Stimulated activated CD4-positive, alpha-beta T cell treated with anti-CD3 and anti-CD28 coated beads, Interleukin-15, amount 100 ng/mL, for 24 hours (primary cell): ENCODE data around the gene PLEKHA1.
A peak's percentile ranks its signal among the peaks of the same experiment; 100 is the strongest.

Experiments used
- DNase-seq: peaks from one replicate; pipeline ENCODE4 v3.0.0-alpha.2; 2020

Gene PLEKHA1

DNA sequence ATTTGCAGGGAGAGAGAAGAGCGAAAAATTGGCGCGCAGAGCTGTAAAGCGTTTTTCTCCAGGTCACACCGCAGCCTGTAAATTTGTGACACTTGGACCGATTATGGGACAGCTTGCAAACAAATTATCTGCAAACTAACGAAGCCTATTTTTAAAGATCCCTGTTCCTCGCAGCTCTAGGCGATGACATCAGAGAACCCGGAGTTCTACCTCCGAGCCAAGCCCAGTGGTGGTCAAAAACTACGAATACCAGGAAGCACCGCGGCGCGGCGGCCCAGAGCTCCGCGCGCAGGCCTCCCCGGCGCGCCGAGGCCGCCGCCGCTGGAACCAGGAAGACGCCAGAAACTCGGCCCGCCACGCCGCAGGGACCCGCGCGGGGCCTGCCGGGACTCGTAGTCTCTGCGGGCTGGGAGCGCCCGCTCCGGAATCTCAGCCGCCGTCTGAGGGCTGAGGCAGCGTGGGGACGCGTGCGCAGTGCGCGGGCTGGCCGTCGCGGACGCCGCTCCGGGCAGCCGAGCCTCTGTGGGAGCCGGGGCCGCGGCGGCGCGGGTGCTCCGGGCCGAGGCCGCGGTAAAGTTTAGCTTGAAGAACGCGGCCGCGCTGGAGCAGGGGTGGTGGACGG lies at the start of gene PLEKHA1:
Gene PLEKHA1 (plus strand): TSS at position 472 of the 622 bp plus-strand sequence. CDS start 18,493 bp downstream, outside the sequence.
- DNase-seq, result peak; percentile 94

DNA sequence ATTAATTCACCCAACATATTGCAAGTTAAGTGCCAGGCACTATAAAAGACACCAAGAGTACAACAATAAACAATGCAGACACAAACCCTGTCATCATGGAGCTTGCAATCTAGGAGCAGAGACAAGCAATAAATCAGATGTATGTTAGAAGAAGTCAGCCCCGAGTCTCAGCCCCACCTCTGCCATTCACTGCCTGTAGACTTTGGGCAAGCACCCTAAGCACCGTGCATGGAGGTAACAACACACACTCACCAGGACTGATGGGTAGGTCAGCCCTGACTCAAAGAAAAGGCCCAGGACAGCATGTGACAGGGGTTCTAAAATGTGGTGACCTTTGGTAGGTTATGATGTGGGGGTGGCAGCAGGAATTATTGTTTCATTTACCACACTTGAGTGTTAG lies 49.3 kb upstream of the PLEKHA1 start:
- no peak for DNase-seq

DNA sequence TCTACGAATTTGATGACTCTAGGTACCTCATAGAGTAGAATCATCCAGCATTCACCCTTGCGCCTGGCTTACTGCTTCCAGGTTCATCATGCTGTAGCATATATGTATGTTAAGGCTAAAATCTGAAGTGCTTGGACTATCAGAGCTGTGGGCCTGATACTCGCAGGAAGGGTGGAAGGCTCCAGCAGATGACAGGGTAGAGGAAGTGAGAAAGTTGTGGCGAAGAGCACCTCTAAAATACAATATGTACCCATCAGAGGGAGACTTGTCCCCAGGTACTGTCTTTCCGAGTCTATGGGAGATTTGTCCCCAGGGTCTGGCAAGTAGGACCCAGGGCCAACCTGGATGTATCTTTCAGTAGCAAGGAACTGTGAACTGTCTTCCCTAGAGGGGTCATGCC lies 48.1 kb upstream of the PLEKHA1 start:
- no peak for DNase-seq

DNA sequence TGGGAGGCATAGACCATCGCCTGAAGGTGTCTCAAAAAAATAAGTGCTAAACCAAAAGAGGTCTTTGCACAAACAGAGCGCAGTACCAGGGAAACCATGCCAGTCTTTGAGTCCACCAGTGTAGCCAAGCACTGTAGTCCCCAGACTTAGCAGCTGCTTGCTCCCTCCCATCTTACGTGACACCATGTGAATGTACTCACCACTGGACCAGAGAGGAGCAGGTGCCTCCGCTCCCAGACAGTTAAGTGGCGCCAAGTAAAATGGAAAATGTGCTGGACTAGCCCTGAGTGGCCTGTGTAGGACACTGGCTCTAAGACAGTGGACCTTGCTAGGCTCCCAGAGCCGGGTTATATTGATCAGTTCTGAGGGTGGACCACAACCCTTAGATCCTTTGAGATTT lies 47.7 kb upstream of the PLEKHA1 start:
- no peak for DNase-seq

DNA sequence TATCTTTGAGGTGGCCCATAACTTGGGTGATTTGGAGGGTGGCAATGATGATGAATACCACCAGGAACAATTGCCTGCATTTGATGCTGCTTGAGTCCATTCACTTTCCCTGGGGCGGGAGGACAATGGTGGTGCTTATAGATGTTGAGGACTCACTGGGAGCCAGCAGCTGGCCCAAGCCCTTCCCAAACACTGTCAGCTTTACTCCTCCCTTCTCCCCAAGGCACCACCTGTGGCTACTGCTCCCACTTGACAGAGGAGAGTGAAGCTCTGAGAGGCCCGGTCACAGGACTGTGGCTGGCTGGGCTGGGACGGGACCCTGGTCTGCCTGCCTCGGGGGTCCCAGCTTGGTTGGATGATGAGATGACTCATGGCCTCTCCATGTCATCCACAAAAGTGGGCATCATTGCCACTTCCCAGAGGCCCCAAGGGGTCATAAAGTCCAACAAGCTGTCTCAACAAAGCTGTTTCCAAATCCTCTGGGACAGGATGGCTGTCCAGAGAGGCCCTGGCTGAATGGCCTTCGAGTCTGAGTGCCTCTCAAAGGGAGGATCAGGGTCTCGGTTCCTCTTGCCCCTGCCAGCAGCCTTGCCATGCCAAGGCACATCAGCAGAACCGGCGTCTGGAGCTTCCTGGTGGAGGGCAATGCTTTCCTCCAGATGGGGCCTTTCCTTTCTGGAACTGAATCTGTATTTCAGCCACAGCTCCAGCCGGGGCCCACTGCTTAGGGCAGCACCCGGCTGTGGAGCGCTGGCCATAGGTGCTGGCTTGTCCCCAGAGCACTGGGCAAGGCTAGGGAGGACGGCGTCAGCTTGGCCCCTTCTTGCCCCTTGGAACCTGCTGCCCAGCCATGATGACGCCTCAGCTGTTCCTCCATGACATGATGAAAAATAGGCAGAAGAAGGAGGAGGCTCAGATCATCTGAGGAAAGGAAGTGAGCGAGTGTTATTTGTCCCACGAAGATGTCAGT lies 47.0 kb upstream of the PLEKHA1 start:
- no peak for DNase-seq

DNA sequence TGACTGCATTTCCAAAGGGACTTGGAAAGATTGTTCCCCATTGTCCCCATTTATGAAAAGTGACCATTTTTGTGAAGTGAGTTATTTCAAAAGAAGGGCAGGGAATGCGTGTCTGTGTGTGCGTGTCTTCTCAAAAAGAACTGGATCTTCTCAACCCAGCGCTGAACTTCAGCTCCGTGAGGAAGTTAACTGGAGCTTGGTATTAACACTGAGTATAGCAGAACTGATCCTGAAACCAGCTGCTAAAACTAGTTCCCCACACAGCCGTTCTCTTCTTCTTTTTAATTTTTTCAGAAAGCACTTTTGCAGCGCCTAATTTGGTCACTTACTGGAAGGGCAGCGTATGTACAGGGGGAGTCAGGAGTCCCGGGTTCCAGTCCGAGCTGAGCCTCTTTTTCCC lies 45.8 kb upstream of the PLEKHA1 start:
- DNase-seq, result no peak

DNA sequence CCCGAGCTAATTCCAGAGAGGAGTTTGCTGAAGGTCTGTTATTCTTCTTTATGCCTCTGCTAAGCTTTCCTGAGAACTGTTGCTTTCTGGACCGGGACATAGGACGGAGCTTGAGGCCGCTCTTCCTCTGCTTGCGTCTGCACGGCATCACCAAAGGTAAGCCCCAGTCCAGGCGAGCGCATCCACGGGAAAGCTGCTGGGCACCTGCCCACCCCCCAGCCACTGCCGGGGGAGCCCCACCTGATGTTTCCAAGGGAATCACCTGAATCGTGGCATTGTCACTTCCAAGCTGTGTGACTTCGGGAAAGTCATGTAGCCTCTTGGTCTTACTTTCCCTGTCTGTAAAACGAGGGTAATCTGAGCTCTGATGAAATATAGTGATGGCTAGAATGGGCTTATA lies 45.1 kb upstream of the PLEKHA1 start:
- no peak for DNase-seq

DNA sequence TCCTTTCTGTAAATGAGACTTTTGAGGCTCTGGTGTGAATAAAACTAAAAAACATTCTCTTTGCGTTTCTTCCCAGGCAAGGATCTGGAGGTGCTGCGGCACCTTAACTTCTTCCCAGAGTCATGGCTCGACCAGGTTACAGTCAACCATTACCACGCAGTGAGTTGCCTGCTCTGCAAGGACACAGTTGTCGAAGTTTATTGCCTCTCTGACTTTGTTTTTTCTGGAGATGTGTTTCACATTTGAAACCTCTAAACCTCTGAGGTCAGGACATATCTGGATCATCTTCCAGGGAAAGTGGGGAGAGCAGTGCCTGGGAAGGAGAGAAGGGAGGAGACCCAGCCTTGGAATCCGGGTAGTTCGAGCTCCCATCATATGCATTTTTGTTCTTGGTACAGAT lies 43.4 kb upstream of the PLEKHA1 start:
- DNase-seq, result no peak

DNA sequence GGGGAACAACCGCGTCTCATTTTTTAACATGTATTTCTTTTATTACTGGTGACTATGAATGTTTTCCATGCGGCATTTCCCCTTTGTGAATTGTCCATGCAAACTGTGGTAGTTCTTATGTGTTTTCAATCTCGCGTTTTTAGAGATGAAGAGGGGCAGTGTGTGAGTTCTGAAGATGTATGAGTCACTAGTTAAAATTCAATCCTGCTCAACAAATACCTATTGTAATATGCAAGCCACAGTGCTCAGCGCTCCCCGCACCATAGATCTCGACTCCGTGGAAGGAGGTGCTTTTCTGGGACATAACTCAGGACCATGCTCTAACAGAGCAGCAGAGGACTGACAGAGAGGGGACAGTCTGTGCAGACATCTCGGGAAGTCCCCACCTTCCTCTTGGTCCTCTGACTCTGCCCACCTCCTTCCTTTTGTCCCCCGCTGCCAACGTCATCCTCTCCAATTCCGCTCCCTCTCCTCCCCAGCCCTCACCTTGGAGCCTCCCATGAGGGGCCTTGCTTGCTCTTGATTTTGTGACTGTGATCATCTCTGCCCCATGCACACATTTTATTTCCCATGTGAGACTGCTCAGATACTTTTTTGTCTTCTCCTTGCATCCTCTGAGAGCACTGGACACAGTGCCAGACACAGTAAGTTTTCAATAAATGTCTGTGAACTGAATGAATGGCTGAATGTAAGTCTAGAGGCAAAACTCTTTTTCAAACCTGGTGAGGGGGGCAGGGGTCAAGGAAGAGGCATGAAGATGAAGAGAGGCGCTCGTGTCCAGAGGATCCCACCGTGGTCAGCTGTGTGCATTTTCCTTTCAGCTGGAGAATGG lies 42.7 kb upstream of the PLEKHA1 start:
- DNase-seq, result no peak

DNA sequence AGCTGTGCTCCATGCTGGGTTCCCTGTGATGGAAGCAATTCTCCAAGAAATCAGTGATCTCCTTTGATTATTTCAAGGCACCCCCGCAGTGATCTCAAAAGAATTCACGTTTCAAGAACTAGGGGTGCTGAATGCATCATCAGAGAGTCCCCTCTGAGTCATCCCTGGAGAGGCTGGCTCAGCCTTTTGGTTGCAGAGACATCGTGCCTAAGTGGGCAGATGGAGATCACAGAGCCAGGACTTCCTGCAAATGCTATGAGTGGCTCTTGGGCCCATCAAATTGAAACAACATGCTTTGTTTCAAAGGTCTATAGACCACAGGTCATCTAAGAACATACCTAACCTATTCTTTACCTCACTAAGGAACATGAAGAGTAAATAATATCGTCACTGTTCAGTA lies 41.5 kb upstream of the PLEKHA1 start:
- peak; percentile 34 for DNase-seq

DNA sequence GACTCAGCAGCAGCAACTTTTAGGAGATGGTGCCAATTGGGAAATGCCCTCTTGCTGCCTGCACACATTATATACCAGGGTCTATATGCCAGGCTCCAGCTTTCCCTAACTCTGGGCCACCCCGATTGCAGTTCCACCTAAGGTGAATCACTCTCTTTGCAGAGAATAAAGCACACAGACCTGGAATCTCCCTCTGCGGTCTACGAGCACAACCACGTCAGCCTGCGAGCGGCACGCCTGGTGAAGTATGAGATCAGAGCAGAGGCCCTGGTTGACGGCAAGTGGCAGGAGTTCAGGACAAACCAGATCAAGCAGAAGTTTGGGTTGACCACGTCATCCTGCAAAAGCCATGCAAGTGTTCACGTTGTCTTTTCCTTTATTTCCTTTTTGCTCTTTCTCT lies 38.2 kb upstream of the PLEKHA1 start:
- DNase-seq, result no peak

DNA sequence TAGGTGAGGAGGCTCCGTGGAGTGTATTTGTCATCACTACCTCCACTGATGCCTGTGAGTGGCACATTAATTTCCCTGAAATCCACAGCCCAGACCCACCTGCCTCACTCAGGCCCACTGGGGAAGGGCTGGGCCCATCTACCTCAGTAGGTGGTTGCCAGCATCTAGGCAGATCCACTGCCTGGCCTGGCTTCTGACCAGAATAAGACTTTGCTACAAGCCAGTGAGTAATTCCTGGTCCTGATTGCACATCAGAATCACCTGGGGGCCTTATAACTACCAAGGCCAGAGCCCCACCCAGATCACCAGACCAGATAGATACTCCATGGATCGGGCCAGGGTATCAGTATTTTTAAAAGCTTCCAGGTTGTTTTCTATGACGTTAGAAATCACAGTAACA lies 37.5 kb upstream of the PLEKHA1 start:
- no peak for DNase-seq

DNA sequence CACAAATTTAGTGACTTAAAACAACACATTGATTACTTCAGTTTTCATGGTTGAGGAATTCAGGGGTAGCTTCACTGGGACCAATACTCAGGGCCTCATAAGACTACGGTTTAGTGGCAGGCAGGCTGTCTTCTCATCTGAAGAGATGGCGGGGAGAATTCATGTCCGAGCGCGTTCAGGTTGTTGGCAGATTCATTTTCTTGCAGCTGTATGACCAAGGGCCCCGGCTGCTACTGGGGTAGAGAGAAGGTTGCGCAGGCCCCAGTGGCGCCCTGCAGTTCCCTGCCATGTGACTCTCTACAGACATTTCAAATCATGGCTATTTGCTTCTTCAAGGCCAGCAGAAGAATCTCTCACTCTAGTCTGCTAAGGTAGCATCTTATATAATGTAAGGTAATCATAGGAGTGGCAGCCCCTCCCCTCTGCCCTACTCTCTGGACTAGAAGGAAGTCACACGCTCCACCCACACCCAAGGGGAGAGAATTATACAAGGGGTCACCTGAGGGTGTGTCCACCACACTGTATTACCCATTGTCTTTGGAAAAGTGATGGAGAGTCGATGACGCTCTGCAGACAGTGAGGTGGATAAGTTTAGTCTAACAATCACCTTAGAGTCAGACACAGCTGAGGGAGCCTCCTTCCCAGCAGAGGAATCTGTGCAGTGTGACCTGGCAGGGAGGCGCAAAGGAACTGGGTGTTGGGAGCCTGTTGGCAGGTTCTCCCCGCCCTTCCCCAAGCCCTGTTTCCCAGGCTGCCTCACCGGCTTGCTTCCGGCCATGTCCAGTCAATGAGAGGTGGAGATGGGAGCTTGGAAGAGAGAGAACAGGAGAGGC lies 35.7 kb upstream of the PLEKHA1 start:
- no peak for DNase-seq

DNA sequence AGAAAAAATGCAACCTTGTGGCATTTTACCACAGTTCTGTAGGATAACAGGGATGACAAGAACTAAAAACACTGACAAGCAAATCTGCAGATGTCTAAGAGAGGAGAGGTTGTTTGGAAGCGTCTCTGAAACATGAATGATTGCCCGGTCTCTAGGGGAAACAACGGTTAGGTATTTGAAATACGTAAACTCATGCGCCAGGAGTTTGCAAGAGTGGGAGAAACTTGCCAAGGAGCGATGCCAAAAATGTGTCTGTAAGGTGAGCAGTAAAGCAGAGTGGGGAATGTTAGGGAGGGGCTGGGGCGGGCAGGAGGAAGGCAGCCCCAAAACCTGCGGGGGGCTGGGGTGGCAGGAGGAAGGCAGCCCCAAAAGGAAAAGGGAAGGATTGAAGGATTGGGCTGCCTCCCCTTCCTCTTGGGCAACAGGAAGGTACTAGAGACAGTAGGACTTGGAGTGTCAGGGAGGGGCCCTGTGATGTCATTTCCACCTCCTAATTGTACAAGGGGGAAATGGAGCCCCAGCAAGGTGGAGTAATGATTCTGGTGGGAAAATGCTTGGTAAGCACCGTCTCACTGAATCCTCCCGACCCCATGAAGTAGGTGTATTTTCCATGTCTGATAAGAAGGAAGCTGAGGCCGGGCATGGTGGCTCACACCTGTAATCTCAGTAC lies 33.2 kb upstream of the PLEKHA1 start:
- no peak for DNase-seq

DNA sequence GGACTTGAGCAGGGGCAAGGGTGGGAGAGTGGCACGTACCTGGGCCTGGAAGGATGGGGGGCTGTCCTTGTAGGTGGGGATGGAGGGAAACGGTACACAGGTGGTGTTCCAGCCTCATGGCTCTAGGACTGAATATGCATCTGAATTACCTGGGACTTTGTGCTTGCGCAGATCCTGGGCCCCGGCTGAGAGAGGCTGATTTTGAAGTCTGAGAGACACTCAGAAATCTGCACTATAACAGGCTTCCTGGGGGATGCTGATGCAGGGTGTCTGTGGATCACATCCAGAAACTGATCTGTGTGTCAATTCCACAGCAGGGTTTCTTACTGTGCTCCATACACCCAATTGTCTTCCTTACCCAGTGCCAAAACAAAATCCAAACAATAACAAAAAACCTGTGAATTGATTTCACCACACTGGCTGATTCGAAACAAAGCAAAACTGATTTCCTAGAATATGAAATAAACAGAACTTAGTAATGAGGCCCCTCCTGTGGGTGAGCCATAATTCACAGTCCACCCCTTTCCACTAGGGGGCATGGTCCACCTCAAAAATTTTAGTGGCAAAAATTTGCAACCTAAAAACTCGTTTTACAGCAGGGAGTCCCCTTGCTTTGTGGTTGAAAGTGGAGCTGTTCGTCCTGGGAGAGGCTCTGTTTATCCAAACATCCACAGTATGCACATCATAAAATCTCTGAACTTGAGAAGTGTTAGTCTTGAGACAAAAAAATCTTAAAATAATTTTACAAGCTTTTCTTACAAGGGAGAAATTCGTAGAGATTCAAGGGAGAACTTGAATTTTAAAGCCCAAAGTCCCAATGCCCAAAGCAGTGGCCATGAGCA lies 32.0 kb upstream of the PLEKHA1 start:
- DNase-seq, result peak; percentile 64

DNA sequence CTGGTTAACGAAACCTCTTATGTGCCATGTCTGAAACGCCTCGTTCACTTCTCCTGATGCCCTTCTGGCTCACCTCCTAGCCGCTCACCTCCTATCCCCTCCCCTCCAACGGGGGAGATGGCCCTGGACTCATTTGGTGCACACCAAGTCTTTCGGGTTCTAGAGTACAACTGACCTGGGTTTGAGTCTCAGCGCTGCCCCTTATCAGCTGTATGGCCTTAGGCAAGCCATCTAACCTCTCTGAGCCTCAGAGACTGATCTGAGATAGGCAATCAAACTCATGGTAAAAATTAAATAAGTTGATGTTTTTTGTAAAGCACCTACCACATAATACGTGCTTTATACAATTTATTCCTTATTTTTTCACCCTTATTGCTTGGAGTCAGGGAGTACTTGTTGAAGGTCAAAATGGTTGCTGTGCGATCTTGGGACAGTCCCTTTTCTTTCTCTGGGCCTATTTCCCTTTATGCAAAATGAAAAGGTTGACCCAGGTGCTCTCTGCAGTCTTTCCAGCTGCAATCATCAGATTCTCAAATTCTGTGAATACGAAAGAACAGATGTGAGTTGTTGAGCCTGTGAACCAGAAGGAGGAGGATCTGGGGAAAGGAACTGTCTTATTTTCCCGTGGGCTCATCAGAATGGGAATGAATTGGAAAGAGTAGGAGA lies 31.2 kb upstream of the PLEKHA1 start:
- DNase-seq, result no peak

DNA sequence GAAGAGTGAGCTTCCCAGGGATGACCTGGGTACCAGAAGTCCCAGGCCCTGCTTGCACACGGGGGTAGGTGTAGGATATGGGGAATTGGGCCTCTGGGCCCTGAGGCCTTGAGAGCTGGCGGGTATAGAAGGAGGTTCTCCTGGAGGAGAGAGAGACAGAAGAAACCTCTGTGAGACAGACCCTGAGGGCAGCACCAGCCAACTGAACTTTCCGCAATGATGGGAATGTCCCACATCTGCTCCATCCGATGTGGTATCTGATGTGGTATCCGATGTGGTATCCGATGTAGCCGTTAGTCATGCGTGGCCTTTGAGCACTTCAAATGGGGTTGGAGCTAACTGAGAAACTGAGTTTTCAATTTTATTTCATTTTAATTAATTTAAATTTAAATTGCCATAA lies 30.6 kb upstream of the PLEKHA1 start:
- DNase-seq, result no peak

DNA sequence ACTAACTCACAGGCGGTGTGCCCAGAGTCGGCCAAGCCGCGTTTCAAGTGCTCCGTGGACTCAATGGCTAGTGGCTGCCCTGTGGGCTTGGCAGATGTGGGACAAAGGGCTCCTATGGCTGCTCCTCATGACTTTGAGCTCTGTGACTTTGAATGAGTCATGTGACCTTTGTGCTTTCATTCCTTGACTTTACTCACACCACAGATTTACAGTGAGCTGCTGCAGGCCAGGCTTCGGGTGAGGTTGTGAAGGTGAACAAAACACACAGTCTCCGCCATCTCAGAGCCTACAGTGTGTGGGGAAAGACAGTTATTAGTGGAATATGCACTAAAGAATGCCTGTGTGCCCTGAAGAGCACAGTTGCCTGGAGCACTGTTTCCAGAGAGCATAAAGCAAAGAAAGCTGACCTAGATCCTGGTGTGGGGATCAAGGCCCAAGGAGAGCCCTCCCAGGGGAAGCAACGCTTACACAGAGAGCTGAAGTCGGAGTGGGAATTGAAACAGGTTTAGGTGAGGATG lies 29.7 kb upstream of the PLEKHA1 start:
- no peak for DNase-seq

DNA sequence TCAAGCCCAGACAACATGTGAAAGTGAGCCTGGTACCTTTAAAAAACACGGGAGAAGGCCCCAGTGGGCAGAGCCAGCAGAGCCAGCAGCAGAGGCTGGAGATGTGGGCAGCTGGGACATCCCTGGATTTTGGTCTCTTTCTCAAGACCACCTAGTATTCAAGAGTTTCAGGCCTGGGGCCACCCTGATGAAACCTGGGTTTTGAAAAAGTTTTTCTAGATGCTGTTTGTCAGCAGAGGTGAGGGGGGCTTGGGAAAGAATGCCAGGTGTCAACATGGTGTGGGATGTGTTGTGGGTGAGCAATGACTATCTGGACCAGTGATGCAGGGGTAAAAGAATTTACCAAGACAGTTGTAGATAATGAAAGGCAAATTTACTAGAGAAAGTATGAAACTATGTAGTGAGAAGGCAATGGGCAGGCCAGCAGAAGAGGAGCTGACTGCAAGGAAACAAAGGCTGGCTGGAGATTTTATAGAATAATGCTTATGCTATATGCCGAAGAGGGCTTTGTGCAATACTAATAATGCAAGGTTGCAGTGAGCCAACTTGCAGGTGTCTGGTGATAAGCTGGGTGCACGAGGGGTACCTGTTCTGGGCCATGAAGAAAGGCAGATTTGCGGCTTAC lies 28.1 kb upstream of the PLEKHA1 start:
- DNase-seq, result no peak
